ENCODE measurements around the gene VSIG2. TPM values are rescaled to one million over a fixed set of nuclear protein-coding genes. Genes with fewer than 3 reads are reported as not detected.

The VSIG2 gene
- total RNA-seq, 1 donor from 2014 or later, result not detected

- H3K27ac Mint-ChIP-seq (ENCODE audit: unreplicated experiment), result peak overlapping the region; percentile 21
- peaks cover 48% of the 10 kb centered on the region for H3K4me1 Mint-ChIP-seq
- H3K27me3 Mint-ChIP-seq (ENCODE audit: low read depth), result peaks cover 80% of the 10 kb centered on the region
- TF ChIP-seq CTCF (conservative IDR thresholded peaks at IDR 0.05), result peak; percentile 78
- no peaks in the 10 kb centered on the region for H3K36me3 Mint-ChIP-seq (ENCODE audit: low read depth)
- H3K4me3 Mint-ChIP-seq, result peak overlapping the region; percentile 89
- H3K9me3 Mint-ChIP-seq, result no peaks in the 10 kb centered on the region
- peak; percentile 75 for DNase-seq (ENCODE audit: low read depth, low spot score)
Observed at GRCh38 chr11:124758355-124759265, 6.6 kb upstream of the VSIG2 start.

GRCh38 chr11:124757320-124757719, 5.3 kb upstream of the VSIG2 start:
- no peaks in the 10 kb centered on the region for H3K9me3 Mint-ChIP-seq
- no peaks in the 10 kb centered on the region for H3K36me3 Mint-ChIP-seq (ENCODE audit: low read depth)
- no peak for TF ChIP-seq CTCF (conservative IDR thresholded peaks at IDR 0.05)
- peaks cover 43% of the 10 kb centered on the region for H3K4me1 Mint-ChIP-seq
- peak overlapping the region; percentile 38 for H3K4me3 Mint-ChIP-seq
- H3K27me3 Mint-ChIP-seq (ENCODE audit: low read depth), result peaks cover 74% of the 10 kb centered on the region
- H3K27ac Mint-ChIP-seq (ENCODE audit: unreplicated experiment), result no peak overlapping the region
- no peak for DNase-seq (ENCODE audit: low read depth, low spot score)

GRCh38 chr11:124756753-124757227, 4.7 kb upstream of the VSIG2 start:
- Mint-ChIP-seq H3K9me3 (no peaks in the 10 kb centered on the region), H3K4me3 (peak overlapping the region; percentile 29), H3K27ac (ENCODE audit: unreplicated experiment) (no peak overlapping the region), H3K27me3 (ENCODE audit: low read depth) (peaks cover 73% of the 10 kb centered on the region), H3K36me3 (ENCODE audit: low read depth) (no peaks in the 10 kb centered on the region), H3K4me1 (peaks cover 43% of the 10 kb centered on the region)
- TF ChIP-seq CTCF (conservative IDR thresholded peaks at IDR 0.05), result no peak
- DNase-seq (ENCODE audit: low read depth, low spot score), result no peak

- Mint-ChIP-seq H3K9me3 (no peaks in the 10 kb centered on the region), H3K27ac (ENCODE audit: unreplicated experiment) (no peak overlapping the region), H3K4me1 (peaks cover 37% of the 10 kb centered on the region), H3K27me3 (ENCODE audit: low read depth) (peaks cover 67% of the 10 kb centered on the region), H3K36me3 (ENCODE audit: low read depth) (no peaks in the 10 kb centered on the region), H3K4me3 (no peak overlapping the region)
- no peak for DNase-seq (ENCODE audit: low read depth, low spot score)
- no peak for TF ChIP-seq CTCF (conservative IDR thresholded peaks at IDR 0.05)
Observed at GRCh38 chr11:124756033-124756752, 4.1 kb upstream of the VSIG2 start.

GRCh38 chr11:124754710-124755109, 2.7 kb upstream of the VSIG2 start:
- Mint-ChIP-seq H3K4me1 (peaks cover 25% of the 10 kb centered on the region), H3K36me3 (ENCODE audit: low read depth) (no peaks in the 10 kb centered on the region), H3K9me3 (no peaks in the 10 kb centered on the region), H3K27me3 (ENCODE audit: low read depth) (peaks cover 63% of the 10 kb centered on the region), H3K27ac (ENCODE audit: unreplicated experiment) (peak overlapping the region; percentile 64), H3K4me3 (peak overlapping the region; percentile 36)
- DNase-seq (ENCODE audit: low read depth, low spot score), result no peak
- TF ChIP-seq CTCF (conservative IDR thresholded peaks at IDR 0.05), result no peak

All from neural crest cell (in vitro differentiated cells).